HG03045 (cell line): Measurements from ENCODE around the gene CCL14.

Source experiments
- ATAC-seq: cut with Tn5 transposase; IDR thresholded peaks from one replicate; pipeline ENCODE4 v1.9.1; 2021; ENCODE audit warnings: mild to moderate bottlenecking, moderate library complexity; ENCODE audit not compliant: unreplicated experiment

CCL14 gene

DNA sequence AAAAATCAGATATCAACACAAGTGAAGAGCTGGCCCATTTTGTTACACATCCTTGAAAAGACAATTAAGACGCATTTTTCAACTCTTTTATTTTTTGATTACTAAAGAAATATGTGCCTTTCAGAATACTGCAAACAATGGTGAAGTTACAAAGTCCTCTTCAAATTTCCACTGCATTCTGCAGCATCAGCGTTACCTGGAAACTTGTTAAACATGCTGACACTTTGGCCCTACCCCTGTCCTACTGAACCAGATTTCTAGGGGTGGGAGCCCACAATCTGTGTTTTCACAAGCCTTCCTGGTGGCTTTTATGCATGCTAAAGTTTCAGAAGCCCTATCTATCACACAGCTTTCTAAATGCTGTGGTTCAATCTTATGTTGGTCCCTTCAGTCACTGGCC lies 4.5 kb upstream of the CCL14 start:
- ATAC-seq = no peak

DNA sequence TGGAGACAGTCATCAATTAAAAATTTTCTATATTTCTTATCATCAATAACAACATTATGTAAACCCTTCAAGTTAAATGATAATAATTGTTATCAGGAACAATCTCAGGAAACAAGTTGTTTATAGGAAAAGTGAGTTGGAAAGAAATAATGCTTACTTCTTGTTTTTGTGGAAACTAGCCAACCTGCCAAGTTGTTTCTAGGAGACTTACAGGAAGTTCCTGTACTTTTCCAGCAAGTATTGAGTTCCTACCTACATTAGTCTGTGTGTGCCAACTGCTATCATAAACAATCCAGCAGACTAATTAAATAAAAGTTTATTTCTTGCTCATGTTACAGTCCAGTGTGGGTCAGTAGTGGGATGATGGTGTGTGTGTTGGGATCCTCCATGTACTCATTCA lies 1.6 kb upstream of the CCL14 start:
- ATAC-seq = no peak

DNA sequence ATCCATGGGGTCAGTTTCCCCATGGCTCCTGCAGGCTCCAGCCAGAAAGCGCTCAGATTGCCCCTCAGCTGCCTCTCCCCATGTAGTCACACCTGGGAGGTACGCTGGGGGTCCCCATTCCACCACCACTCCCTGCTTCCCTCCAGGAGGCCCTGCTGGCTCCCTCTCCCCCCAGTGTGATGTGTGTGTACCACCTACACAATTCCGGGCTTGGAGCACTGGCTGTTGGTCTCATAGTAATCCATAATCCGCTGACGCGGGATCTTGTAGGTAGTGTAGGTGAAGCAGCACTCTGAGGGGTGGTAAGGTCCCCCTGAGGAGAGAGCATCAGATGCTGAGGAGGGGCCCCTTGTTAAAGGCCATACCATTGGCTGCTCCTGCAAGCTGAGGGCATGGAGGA lies 2.4 kb downstream of the CCL14 start:
- no peak for ATAC-seq

DNA sequence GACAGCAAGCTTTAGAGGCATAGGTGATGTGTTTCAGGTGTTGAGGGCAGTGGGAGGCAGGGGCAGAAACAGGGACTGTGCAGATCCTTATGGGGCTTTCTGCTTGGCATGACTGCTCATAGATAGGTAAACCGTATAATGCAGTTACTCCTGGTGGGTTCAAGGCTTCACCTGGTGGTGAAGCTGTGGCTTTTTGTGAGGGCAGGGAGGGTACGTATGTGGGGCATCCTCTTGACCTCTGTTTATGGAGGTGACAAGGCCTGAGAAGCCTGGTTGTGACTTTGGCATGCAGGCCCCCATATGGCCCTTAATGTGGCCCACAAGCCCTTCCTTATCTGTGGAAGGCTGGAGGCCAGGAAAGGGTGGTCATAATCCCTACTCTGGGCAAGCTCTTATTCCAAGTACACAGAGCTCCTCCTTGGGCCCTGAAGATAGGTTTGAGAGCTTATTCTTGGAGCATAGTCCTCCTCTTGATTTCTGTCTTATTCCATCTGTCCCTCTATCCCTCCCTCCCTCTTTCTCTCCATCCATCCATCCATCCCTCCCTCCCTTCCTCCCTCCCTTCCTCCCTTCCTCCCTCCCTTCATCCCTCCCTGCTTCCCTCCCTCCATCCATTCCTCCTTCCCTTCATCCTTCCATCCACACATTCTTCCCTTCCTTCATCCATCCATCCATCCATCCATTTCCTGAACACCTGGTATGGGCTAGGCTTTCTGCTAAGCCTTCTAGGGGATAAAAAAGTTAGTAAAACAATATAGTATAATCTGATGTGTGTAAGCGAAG lies 3.9 kb downstream of the CCL14 start:
- no peak for ATAC-seq

DNA sequence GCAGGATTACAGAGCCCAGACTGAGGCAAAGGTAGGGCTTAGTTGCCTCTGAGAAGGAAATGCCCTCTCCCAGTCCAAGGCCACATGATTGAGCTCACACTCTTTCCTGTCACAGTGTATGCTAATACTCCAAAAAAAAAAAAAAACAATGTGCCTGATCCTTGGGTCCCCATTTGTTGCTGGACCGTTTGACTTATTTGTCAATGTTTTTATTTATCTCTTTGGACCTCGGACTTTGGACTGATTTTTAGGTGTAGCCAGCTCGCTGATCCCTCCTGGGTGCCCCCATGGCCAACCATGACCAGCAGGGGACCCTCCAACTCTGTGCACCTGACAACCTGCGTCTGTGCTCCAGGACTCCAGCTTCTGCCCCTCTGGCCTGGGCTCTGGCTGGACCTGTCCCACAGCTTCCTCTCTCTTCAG lies 4.6 kb downstream of the CCL14 start:
- ATAC-seq = no peak

DNA sequence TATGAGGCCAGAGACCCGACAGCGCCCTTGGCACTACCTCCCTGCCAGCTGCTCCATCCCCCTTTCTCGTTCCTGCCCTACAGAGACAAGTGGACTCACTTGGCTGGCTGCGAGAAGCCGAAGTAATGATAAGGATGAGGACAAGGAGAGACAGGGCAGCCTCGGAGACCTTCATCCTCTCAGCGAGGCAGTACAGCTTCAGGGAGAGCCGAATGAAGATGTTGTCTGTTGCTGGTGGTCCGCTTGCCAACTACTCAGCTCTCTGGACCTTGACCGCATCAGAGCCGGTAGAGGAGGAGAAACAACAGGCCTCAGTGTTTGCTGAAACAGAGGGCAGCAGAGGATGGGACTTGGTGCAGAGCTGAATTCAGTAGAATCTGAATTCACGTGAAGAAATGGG lies 5.3 kb downstream of the CCL14 start, which contains the start of gene CCL16:
TSS of gene CCL16 (minus strand) at position 252 of the 400 bp plus-strand sequence. CDS start at position 175, 77 bp downstream.
- no peak for ATAC-seq

DNA sequence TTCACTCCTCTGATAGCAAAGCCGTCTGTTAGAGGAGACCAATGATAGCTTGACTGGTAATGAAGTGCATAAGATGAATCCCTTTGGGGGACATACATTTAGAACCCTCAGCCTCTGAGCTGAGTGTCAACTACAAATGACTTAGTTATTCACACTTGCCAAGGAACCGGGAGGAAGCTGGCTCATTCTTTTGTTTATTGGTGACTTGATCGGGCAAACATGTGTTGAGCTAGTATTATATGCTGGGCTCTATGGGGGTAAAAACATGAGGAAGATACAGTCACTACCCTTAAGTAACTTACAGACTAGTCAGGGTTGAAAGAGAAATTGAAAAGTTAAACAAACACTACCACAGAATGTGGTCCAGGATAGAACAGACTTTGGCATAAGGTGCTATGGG lies 8.2 kb downstream of the CCL14 start:
- ATAC-seq = no peak

DNA sequence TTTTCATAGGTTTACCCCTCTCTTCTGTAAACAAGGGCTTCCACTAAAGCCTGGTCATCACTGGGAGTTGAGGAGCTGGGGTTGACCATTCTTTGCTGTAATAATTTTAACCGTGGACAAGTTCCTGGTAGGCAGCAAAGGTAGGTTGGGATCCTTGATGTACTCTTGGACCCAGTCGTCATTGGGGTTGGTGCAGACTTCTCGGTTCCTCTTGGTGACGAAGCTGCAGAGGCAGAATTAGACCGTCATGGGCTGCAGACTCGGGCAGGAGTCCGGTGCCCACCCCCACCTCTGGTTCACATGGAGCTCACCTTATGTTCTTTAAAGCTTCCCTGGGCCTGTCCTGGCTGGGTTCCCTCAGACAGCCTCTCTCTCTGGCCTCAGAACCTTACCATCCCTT lies 9.0 kb downstream of the CCL14 start:
- no peak for ATAC-seq

DNA sequence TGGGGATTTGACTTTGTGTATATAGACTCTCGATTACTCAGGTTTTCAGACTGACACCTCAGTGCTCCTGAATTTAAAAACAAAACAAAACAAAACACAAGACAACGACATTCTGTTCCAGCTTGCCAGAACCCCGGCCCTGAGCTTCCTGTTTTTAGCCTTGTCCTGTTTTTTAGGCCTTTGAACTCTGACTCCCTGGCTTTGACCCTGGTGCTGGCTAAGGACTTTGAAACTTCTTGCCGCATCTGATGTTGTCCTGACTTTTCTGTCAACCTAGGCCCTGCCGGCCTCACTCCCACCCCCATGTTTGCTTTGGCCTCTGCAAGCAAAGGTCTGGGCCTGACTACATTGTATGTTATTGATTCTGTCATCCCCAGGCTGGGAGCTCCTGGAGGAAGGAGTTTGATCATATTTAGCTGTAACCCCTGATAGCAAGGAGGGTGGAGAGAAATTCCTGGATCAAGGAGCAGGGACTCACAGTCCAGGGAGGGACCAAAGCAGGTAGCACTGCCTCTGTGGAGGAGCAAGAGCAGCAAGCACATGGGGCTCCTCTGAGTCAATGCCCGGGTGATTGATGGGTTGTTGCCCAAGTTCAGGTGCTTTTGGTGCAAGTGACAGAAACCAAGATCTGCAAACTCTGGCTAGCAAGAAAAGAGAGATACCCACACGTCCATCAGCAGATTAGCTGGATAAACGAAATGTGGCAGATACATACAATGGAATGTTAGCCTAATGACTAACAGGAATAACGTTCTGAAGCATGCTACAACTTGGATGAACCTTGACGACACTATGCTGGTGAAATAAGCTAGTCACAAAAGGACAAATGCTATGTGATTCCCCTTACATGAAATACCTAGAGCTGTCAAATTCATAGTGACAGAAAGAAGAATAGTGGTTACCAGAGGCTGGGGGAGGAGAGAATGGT lies 12.9 kb downstream of the CCL14 start:
- no peak for ATAC-seq

DNA sequence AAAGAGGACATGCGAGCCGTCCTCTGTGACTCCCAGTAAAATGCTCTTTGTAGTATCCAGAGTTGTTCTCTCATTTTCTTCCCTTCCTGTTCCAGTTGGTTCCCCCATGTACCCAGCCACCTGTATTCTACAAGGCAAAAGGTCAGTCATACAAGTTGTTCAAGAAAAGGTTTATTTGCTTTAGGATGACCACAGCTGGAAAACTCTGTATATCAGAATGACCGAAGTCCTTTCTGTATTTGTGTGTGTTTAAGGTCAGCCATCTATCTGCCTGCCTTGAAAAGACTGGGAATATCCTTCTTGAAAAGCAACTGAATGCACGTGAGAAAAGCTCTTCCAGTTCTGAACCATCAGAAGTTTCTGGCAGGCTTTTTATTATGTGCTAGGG lies 13.6 kb downstream of the CCL14 start:
- no peak for ATAC-seq

DNA sequence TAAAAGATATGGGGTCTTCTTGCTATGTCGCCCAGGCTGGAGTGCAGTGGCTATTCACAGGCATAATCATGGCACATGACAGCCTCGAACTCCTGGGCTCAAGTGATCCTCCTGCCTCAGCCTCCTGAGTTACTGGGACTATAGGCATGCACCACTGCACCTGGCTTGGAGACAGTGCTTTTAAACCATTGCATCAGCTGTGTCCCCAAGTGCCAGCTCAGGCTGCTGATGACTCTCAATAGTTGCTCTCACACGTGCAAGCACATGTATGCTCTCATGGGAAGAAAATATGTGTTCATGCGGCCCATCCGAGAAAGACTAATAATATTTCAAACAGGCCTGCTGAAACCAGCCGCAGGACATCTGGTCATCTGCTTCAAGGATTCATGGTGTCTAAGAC lies 14.0 kb downstream of the CCL14 start:
- ATAC-seq = no peak

DNA sequence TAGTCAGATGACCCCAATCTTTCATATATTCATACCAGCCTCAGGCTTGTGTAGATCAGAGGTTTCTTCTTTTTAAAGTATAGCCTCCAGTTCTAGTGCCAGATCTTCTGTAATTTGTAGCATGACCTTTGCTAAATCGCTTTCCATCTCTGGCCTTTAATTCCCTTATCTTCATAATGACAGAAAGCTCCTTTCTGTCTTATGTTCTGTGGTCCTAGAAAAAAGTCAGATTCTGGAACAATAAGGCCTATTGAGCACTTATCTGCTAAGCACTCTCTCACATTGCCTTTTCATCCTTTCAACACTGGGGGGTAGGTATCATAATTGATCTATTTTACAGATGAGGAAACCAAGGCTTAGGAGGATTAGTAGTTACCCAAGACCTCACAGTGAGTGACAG lies 14.5 kb downstream of the CCL14 start:
- ATAC-seq = no peak

DNA sequence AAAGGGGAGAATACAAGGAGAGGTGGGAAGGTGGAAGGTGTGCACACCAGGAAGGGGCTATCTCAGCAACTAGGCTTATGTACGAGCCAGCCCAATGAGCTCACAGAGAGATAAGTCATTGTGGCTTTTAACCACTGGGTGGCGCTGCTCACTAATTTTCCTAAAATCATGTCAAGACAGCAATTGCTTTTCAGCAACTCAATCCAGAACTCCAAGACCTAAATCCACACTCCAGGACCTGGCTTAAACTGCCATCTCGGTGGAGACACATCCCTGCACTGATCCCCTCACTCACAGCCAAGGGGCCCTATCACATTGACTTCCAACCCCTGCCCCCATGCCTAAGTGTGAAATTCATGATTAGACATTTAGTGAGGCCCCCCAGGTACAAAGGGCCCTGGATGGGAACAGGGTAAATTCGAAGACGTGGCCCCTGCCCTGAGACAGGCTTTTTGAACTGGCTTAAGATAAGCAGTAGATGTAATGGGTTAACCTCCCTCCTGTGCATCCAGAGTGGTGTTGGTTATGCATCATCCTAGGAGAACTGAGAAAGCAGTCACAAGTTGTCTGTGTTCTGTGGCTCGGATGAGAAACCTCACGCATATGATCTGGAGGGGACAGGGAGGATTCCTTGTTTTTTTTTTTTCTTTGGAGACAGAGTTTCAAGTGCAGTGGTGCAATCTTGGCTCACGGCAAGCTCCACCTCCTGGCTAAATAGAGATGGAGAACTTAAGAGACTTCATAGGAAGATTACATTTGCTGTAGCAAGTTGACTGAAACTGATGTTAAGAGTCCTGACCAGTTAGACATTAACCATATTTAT lies 16.8 kb downstream of the CCL14 start:
- ATAC-seq = no peak

DNA sequence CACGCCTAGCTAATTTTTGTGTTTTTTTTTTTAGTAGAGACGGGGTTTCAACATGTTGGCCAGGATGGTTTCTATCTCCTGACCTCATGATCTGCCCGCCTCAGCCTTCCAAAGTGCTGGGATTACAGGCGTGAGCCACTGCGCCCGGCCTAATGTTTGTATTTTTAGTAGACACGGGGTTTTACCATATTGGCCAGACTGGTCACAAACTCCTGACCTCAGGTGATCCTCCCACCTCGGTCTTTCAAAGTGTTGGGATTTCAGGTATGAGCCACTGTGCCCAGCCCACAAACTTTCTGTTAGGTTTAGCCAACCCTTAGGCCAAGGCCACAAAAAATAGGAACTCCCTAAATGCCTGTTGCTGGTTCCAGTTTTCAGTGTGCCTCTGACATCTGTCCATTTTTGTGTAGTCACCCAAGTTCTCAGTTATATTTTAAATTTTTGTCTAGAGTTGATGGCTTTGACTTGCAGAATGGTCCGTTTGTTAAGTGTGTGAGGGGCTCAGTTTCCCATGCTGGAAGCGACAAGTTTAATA lies 17.9 kb downstream of the CCL14 start:
- ATAC-seq = no peak

DNA sequence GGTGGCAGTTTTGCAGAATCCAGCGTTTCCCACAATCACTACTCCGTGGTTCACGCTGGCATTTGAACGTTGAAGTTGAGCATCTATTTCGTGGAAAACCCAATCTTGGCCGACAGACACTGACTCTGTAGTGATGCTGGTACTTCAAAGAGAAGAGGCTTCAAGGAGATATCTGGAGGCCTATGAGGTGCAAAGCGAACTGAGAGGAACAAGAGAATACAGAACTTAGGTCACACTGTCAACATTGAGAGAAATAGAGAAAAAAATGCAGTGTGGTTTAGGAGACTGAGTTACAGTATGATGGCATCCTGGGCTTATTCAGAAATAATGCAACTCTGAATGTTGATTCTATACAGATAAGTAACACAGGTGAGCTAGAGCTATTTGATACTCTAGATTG lies 21.3 kb downstream of the CCL14 start:
- ATAC-seq = no peak

DNA sequence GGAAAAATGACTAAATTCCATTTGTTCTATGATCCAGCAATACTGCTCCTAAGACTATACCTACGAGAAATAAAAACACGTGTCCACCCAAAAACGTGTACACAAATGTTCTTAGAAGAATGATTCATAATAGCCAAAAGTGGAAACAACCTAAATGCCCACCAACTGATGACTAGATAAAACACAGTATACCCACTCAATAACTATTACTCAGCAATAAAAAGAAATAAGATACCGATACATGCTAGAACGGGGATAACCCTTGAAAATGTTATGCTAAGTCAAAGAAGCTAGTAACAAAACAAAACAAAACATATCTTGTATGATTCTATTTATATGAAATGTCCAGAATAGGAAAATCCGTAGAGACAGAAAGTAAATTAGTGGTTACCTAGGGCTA lies 22.9 kb downstream of the CCL14 start:
- no peak for ATAC-seq

DNA sequence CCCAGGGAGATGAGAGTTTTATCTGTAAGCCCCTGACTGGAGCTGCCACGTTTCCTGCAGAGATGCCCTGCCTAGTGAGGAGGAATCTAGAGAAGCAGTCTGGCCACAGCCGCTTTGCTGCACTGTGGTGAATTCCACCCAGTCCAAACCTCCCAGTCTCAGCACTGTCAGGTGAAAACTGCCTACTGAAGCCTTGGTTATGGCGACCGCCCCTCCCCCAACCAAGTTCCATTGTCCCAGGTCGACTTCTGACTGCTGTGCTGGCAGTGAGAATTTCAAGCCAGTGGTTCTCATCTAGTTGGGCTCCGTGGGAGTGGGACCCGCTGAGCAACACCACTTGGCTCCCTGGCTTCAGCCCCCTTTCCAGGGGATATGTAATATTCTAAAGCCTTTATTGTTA lies 32.8 kb downstream of the CCL14 start:
- ATAC-seq = no peak

DNA sequence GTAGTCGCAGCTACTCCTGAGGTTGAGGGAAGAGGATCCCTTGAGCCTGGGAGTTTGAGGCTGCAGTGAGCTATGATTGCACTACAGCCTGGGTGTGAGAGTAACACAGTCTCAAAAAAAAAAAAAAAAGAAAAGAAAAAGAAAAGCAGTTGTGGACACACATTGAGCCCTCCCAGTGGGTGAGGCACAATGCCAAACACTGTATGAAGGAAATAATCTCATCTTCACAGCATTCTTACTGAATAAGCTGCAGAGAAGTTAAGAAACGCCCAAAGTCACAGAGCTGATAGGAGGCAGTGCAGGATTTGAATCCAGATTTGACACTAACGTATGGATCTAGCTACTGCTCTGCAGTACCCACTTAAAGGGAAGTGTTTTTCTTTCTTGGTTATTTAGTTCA lies 37.1 kb downstream of the CCL14 start:
- no peak for ATAC-seq

DNA sequence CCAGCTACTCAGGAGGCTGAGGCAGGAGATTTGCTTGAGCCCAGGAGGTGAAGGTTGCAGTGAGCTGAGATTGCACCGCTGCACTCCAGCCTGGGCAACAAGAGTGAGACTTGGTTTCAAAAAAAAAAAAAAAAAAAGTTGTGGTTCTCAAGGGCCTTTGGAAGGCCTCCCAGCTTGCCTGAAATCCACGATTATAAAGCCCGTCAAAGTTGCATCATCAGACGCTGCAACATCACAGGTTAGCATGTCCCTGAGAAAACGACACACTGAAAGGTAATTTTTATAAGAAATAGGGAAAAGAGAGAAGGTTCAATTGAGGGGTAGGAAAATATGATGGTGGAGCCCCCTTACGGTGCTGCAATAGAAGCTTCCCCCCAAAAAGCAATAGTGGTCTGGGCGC lies 38.4 kb downstream of the CCL14 start:
- ATAC-seq = no peak

DNA sequence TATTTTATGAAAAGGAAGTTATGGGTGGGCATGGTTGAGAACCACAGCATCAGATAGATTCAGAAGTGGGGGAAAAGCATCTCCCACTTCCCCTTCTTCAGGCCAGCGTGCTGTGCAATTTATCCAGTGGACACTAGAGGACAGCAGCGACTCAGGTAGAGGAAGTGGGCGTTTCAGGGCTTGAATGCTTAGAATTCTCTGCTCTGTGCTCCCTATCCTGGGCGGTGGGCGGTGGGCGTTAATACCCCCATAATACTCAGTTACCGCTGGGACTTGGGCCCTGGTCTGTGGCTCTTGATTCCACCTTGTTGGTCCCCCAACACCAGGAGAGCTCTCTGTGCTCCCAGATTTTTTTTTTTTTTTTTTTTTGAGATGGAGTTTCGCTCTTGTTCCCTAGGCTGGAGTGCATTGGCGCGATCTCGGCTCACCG lies 39.4 kb downstream of the CCL14 start:
- no peak for ATAC-seq

DNA sequence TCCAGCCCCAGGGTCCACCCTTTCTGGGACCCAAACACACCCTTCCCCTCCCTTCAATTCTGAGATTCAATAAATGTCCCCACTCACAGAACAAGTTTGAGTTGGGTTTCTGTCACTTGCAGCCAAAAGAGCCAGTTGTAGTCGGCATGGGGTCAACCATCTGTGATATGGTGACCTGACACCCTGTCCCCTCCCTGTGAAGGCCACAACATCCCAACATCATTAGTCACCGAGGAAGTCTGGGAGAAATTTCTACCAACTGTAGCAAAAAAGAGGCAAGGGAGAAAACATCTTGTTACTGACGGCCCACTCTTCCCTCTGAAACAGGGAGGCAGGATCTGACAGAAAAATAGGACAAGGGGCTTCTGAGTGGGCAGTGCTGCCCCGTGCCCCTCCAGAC lies 42.4 kb downstream of the CCL14 start:
- no peak for ATAC-seq
